Mesodermal cell (in vitro differentiated cells): Measurements from ENCODE around the gene SYCP1.

Experiments
- H3K27ac ChIP-seq: 2 replicates; pipeline ENCODE4 v1.7.0; 2013; ENCODE audit warnings: mild to moderate bottlenecking, low read depth, low read length, moderate library complexity; ENCODE audit not compliant: severe bottlenecking
- H3K36me3 ChIP-seq: 2 replicates; pipeline ENCODE4 v1.7.1; 2013; ENCODE audit warnings: mild to moderate bottlenecking, low read length, moderate library complexity; ENCODE audit not compliant: control insufficient read depth, insufficient read depth
- H3K4me1 ChIP-seq: one replicate; pipeline ENCODE4 v1.7.1; 2013; ENCODE audit warnings: mild to moderate bottlenecking, low read length; ENCODE audit not compliant: insufficient read depth, control insufficient read depth, poor library complexity, severe bottlenecking
- H3K4me3 ChIP-seq: 2 replicates; pipeline ENCODE4 v1.7.0; 2013; ENCODE audit warnings: low read length, control low read depth, mild to moderate bottlenecking; ENCODE audit not compliant: insufficient read depth, poor library complexity, severe bottlenecking; ENCODE audit errors: extremely low read depth
- H3K9me3 ChIP-seq: 2 replicates; pipeline ENCODE4 v1.7.1; 2013; ENCODE audit warnings: mild to moderate bottlenecking, low read length, moderate library complexity; ENCODE audit not compliant: control insufficient read depth
- WGBS, 2 experiments: methylation state at CpG; one replicate each; pipeline ENCODE4 v1.1.5; 2013; ENCODE audit warnings: missing lambda C conversion rate in 2 of 2; ENCODE audit not compliant: insufficient coverage in 2 of 2; 5-methylcytosine and 5-hydroxymethylcytosine counted together

Gene SYCP1

DNA sequence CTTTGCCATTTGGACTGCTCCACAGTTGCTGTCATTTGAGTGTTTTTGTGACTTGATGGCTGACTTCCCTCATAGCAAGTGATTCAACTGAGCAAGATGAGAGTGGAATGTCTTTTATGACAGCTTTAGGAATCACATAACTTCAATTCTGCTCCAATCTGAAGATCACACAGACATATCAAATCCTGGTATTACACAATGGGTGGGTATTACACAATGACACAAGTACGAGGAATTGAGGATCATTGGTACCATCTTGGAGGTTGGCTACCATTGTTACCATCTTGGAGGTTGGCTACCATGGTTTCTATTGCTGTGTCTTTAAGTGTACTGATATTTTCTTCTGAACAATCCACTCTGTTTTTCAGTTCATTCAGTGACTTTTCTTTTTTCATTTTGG lies 166.5 kb downstream of the SYCP1 start:
- H3K9me3 ChIP-seq = no peaks in the 10 kb centered on the region
- no peak overlapping the region for H3K27ac ChIP-seq
- WGBS, 2 experiments = 67% methylated on average over 1 of the region's 1 CpG; no CpG with 5 or more reads in 1 of the 2 experiments

DNA sequence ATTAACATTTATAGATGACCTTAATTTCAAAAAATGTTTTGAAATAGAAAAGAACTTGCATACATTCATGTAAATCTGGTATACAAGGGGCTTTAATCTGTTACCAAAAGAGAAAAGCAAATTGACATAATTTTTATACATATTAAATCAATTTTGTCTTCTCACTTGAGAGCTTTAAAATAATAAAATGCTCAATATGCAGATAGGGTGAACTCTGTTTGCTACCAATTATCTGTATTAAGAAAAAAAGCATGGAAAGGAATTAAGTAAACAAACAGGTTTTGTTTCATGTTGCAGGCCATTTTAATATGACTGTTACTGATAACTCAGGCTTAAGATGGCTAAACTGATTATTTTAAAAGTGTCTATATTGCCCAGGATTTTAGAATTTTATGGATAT lies 168.9 kb downstream of the SYCP1 start:
- H3K4me3 ChIP-seq = no peak overlapping the region
- H3K9me3 ChIP-seq = no peaks in the 10 kb centered on the region
- no peak overlapping the region for H3K27ac ChIP-seq
- H3K4me1 ChIP-seq = no peaks in the 10 kb centered on the region
- no peaks in the 10 kb centered on the region for H3K36me3 ChIP-seq

More for the DNA sequence above, 166.5 kb downstream of the SYCP1 start:
- Histone ChIP-seq H3K4me1 (no peaks in the 10 kb centered on the region), H3K36me3 (no peaks in the 10 kb centered on the region), H3K4me3 (no peak overlapping the region)

- H3K4me3 ChIP-seq = no peak within 1 kb of the TSS
- no peaks in the 10 kb centered on the region for H3K4me1 ChIP-seq
- H3K27ac ChIP-seq = no peak within 1 kb of the TSS
- no peaks in the 10 kb centered on the region for H3K36me3 ChIP-seq
- no peaks in the 10 kb centered on the region for H3K9me3 ChIP-seq
These were observed 174.9 kb downstream of the SYCP1 start, which contains the start of gene TSHB for GRCh38 chr1:115029526-115029925. Gene TSHB (plus strand): TSS chr1:115029826. CDS start chr1:115033363, 3,537 bp downstream.

DNA sequence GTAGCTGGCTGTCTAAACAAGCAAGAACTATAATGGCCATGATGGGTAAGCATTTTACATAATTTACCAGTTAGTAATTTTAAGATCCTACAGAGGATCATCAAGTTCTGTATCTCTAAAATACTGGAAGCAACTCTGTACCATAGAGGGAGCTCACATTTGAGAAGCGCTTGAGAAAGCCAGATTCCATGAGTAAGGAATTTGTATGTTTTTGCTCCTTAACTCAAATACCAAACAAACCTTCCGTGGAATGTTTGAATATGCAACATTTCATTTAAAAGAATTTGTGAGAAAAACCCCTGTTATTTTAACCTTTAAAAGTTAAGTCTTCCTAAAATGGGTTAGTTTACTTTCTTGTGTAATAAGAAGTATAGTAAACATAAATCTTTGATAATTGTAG lies 176.9 kb downstream of the SYCP1 start:
- Histone ChIP-seq H3K27ac (no peak overlapping the region), H3K36me3 (no peaks in the 10 kb centered on the region), H3K4me3 (no peak overlapping the region), H3K4me1 (no peaks in the 10 kb centered on the region), H3K9me3 (no peaks in the 10 kb centered on the region)
- WGBS, 2 experiments = no CpG with 5 or more reads among the region's 2 CpGs

- 60 to 63% methylated on average over 1 of the region's 1 CpG for WGBS, 2 experiments
- Histone ChIP-seq H3K4me3 (no peak overlapping the region), H3K4me1 (peaks cover 16% of the 10 kb centered on the region), H3K36me3 (no peaks in the 10 kb centered on the region), H3K9me3 (no peaks in the 10 kb centered on the region), H3K27ac (no peak overlapping the region)
These were observed 181.0 kb downstream of the SYCP1 start for GRCh38 chr1:115035652-115036051.

DNA sequence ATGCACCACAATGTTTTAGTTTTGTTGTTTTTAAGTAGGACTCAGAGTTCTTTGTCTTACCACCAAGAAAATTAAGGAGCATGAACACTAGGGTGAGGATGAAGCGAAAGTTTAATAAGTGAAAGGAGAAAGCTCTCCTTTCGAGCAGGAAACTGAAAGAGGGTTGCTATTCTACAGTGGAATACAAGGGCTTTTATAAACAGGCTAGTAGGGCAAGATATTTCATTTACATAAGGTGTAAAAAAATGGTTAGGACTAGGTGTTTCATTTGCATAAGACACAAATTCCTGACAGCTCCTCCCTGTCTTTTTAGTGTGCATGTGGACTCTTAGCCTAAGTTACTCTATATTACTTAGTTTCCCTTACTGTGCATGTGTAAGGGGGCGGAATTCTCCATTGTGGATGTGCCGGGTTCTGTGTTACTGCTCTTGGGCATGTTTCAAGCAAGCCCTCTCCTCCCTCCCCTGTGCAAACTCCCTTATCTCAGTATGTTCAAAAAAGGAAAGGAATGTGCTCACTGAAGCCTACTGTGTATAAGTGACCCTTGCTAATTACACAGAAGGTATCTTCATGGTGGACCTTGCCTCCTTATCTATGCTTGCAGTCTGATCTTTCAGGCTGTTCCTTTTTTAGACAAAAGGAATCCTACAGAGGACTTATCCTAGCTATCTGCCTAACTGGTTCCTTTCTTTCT lies 182.3 kb downstream of the SYCP1 start:
- H3K4me1 ChIP-seq = peaks cover 16% of the 10 kb centered on the region
- H3K36me3 ChIP-seq = no peaks in the 10 kb centered on the region
- H3K4me3 ChIP-seq = no peak overlapping the region
- WGBS, 2 experiments = 74 to 94% methylated on average over 2 to 4 of the region's 4 CpGs
- peak overlapping the region; percentile 18 for H3K27ac ChIP-seq
- no peaks in the 10 kb centered on the region for H3K9me3 ChIP-seq

DNA sequence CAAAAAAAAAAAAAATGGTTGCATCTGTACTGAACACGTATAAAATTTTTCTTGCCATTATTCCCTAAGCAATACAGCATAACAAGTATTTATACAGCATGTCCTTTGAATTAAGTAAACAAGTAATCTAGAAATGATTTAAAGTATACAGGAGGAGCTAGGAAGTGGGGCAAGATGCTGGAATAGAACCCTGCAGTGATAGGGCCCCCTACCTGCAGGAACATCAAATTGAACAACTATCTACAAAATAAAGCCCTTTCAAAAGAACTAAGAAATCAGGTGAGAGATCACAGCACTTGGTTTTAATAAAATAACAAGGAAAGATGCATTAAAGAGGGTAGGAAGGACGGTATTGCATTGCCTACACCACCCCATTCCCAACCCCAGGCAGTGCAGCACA lies 185.8 kb downstream of the SYCP1 start:
- WGBS, 2 experiments = no CpG with 5 or more reads among the region's 2 CpGs
- Histone ChIP-seq H3K27ac (no peak overlapping the region), H3K4me1 (peaks cover 16% of the 10 kb centered on the region), H3K9me3 (no peaks in the 10 kb centered on the region), H3K4me3 (no peak overlapping the region), H3K36me3 (no peaks in the 10 kb centered on the region)

GRCh38 chr1:115041654-115042053 lies 187.0 kb downstream of the SYCP1 start:
- H3K9me3 ChIP-seq = no peaks in the 10 kb centered on the region

More at GRCh38 chr1:115041654-115042053, 187.0 kb downstream of the SYCP1 start:
- no peak overlapping the region for H3K4me3 ChIP-seq
- peaks cover 16% of the 10 kb centered on the region for H3K4me1 ChIP-seq
- no peak overlapping the region for H3K27ac ChIP-seq
- no peaks in the 10 kb centered on the region for H3K36me3 ChIP-seq
